Mesodermal cell (in vitro differentiated cells): ENCODE data around the gene DNAJC22.

ENCODE experiments used
- H3K27ac ChIP-seq: 2 replicates; pipeline ENCODE4 v1.7.0; 2013; ENCODE audit warnings: mild to moderate bottlenecking, low read depth, low read length, moderate library complexity; ENCODE audit not compliant: severe bottlenecking
- H3K36me3 ChIP-seq: 2 replicates; pipeline ENCODE4 v1.7.1; 2013; ENCODE audit warnings: mild to moderate bottlenecking, low read length, moderate library complexity; ENCODE audit not compliant: control insufficient read depth, insufficient read depth
- H3K4me1 ChIP-seq: one replicate; pipeline ENCODE4 v1.7.1; 2013; ENCODE audit warnings: mild to moderate bottlenecking, low read length; ENCODE audit not compliant: insufficient read depth, control insufficient read depth, poor library complexity, severe bottlenecking
- H3K4me3 ChIP-seq: 2 replicates; pipeline ENCODE4 v1.7.0; 2013; ENCODE audit warnings: low read length, control low read depth, mild to moderate bottlenecking; ENCODE audit not compliant: insufficient read depth, poor library complexity, severe bottlenecking; ENCODE audit errors: extremely low read depth
- H3K9me3 ChIP-seq: 2 replicates; pipeline ENCODE4 v1.7.1; 2013; ENCODE audit warnings: mild to moderate bottlenecking, low read length, moderate library complexity; ENCODE audit not compliant: control insufficient read depth
- WGBS, 2 experiments: methylation state at CpG; one replicate each; pipeline ENCODE4 v1.1.5; 2013; ENCODE audit warnings: missing lambda C conversion rate in 2 of 2; ENCODE audit not compliant: insufficient coverage in 2 of 2; 5-methylcytosine and 5-hydroxymethylcytosine counted together

Gene DNAJC22

GRCh38 chr12:49338830-49339463, 7.7 kb upstream of the DNAJC22 start:
- no peak overlapping the region for H3K4me3 ChIP-seq
- 0 to 34% methylated on average over 2 of the region's 6 CpGs for WGBS, 2 experiments
- H3K27ac ChIP-seq: no peak overlapping the region
- H3K4me1 ChIP-seq: no peaks in the 10 kb centered on the region
- no peaks in the 10 kb centered on the region for H3K9me3 ChIP-seq
- no peaks in the 10 kb centered on the region for H3K36me3 ChIP-seq

GRCh38 chr12:49339464-49339861, 7.2 kb upstream of the DNAJC22 start:
- 28 to 33% methylated on average over 1 to 5 of the region's 5 CpGs for WGBS, 2 experiments
- Histone ChIP-seq H3K4me1 (no peaks in the 10 kb centered on the region), H3K27ac (no peak overlapping the region), H3K4me3 (no peak overlapping the region), H3K36me3 (no peaks in the 10 kb centered on the region), H3K9me3 (no peaks in the 10 kb centered on the region)

GRCh38 chr12:49340095-49340870, 6.4 kb upstream of the DNAJC22 start:
- WGBS, 2 experiments: 40 to 54% methylated on average over 3 to 4 of the region's 6 CpGs
- Histone ChIP-seq H3K9me3 (no peaks in the 10 kb centered on the region), H3K4me1 (no peaks in the 10 kb centered on the region), H3K4me3 (no peak overlapping the region), H3K36me3 (no peaks in the 10 kb centered on the region), H3K27ac (no peak overlapping the region)

GRCh38 chr12:49340971-49341776, 5.5 kb upstream of the DNAJC22 start:
- WGBS, 2 experiments: 22 to 26% methylated on average over 11 to 13 of the region's 14 CpGs
- Histone ChIP-seq H3K4me1 (peaks cover 6% of the 10 kb centered on the region), H3K9me3 (no peaks in the 10 kb centered on the region), H3K36me3 (no peaks in the 10 kb centered on the region), H3K27ac (no peak overlapping the region), H3K4me3 (no peak overlapping the region)

- 7 to 8% methylated on average over 20 to 21 of the region's 21 CpGs for WGBS, 2 experiments
- Histone ChIP-seq H3K4me1 (peaks cover 11% of the 10 kb centered on the region), H3K4me3 (peak overlapping the region; percentile 50), H3K36me3 (no peaks in the 10 kb centered on the region), H3K9me3 (no peaks in the 10 kb centered on the region), H3K27ac (no peak overlapping the region)
Measured at GRCh38 chr12:49341777-49342065, 5.0 kb upstream of the DNAJC22 start.

GRCh38 chr12:49342066-49342913, 4.4 kb upstream of the DNAJC22 start:
- WGBS, 2 experiments: 0% methylated on average over 43 to 45 of the region's 58 CpGs
- H3K4me3 ChIP-seq: peak overlapping the region; percentile 50
- H3K27ac ChIP-seq: no peak overlapping the region
- no peaks in the 10 kb centered on the region for H3K36me3 ChIP-seq
- peaks cover 16% of the 10 kb centered on the region for H3K4me1 ChIP-seq
- no peaks in the 10 kb centered on the region for H3K9me3 ChIP-seq

GRCh38 chr12:49342914-49343731, 3.6 kb upstream of the DNAJC22 start:
- H3K4me1 ChIP-seq: peaks cover 20% of the 10 kb centered on the region
- H3K36me3 ChIP-seq: no peaks in the 10 kb centered on the region
- no peak overlapping the region for H3K27ac ChIP-seq
- H3K9me3 ChIP-seq: no peaks in the 10 kb centered on the region
- 1% methylated on average over 15 to 30 of the region's 33 CpGs for WGBS, 2 experiments
- peak overlapping the region; percentile 50 for H3K4me3 ChIP-seq

- Histone ChIP-seq H3K9me3 (no peaks in the 10 kb centered on the region), H3K27ac (no peak overlapping the region), H3K4me3 (no peak overlapping the region), H3K36me3 (no peaks in the 10 kb centered on the region), H3K4me1 (peaks cover 22% of the 10 kb centered on the region)
- 2 to 17% methylated on average over 2 to 6 of the region's 15 CpGs for WGBS, 2 experiments
Measured at GRCh38 chr12:49344486-49345050, 2.1 kb upstream of the DNAJC22 start.

- Histone ChIP-seq H3K4me1 (peaks cover 22% of the 10 kb centered on the region), H3K4me3 (peak overlapping the region; percentile 32), H3K36me3 (no peaks in the 10 kb centered on the region), H3K27ac (no peak overlapping the region), H3K9me3 (no peaks in the 10 kb centered on the region)
- WGBS, 2 experiments: 0 to 1% methylated on average over 30 to 32 of the region's 70 CpGs
Measured at GRCh38 chr12:49345051-49345824, 1.4 kb upstream of the DNAJC22 start.
